Mammary microvascular endothelial cell (primary cell): ENCODE results near the gene GATA5. TPM values are rescaled to one million over a fixed set of nuclear protein-coding genes. Genes with fewer than 3 reads are reported as not detected.

Source experiments
- total RNA-seq: library from RNA; depleted of rRNA; stranded (reverse); fragments of >200 nt; gene quantifications from 2 replicates; pipeline ENCODE4 v1.2.3, GENCODE V29; 2015

Gene GATA5, protein sequence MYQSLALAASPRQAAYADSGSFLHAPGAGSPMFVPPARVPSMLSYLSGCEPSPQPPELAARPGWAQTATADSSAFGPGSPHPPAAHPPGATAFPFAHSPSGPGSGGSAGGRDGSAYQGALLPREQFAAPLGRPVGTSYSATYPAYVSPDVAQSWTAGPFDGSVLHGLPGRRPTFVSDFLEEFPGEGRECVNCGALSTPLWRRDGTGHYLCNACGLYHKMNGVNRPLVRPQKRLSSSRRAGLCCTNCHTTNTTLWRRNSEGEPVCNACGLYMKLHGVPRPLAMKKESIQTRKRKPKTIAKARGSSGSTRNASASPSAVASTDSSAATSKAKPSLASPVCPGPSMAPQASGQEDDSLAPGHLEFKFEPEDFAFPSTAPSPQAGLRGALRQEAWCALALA
- total RNA-seq: not detected in 2 replicates

DNA sequence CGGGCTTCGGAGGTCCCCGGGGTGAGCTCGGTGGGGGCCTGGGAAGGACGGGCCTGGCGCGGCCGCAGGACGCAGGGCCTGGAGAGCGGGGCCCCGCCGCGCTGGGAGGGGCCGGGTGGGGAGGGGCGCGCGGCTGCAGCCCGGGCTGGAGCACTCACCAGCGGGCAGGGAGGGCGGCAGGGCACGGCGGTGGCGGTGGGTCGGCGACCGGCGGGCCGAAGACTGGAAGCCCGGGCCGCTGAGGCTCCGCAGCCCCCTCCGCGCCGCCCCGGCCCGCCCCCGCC is at the start of gene GATA5:
TSS of gene GATA5 (minus strand) at position 224 of the 284 bp plus-strand sequence. CDS start 474 bp downstream, outside the sequence.

DNA sequence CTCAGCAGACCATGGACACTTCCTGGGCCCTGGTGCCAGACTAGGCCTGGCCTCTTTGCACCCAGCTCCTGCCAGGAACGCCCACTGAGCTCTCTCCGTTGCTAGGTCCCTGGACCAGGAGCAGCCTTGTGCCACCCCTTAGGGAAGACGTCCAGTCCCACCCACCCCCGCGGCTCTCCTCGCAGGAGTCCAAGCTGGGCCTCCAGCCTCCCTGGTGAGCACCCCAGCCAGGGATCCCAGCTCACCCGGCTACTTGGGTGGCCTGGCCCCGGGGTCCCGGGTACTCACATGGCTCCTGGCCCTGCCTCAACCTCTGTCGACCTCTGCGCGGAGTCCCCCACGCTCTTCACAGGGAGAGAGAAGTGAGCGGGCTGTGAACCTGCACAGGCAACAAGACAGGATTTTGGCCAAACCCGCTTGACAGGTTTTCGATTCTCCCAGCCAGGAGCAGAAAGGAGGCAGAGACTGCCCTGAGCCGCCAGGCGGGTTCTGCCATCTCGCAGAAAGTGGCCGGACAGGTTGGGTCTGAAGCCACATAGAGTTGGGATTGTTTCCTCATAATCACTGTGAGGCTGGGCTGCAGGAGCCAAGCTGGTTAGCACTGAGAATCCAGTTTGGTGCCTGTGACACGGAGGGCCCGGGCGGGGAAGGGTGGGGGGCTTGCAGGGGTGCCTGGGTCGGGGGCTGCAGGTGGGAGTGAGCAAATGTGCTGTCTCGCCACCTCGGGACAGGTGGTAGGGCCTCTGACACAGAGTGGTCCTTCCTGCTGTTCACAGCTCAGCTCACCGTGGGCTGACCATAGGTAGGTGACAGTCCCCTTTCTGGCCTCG is 48.4 kb downstream of the GATA5 start, which contains the start of gene RBBP8NL:
TSS of gene RBBP8NL (minus strand) at position 368 of the 830 bp plus-strand sequence. CDS start 7,892 bp downstream, outside the sequence.

Other genes starting within 250 kb of the GATA5 start
- 14.1 and 14.2 TPM in 2 replicates for gene OSBPL2, start 237.5 kb downstream of the GATA5 start, total RNA-seq
- gene ADRM1, start 173.0 kb downstream of the GATA5 start, total RNA-seq: 249 and 269 TPM in 2 replicates
- gene LAMA5, start 108.7 kb downstream of the GATA5 start, total RNA-seq: 180 and 187 TPM in 2 replicates
- gene RPS21, start 88.9 kb downstream of the GATA5 start, total RNA-seq: 4,092 and 4,801 TPM in 2 replicates
- gene CABLES2, start 68.7 kb downstream of the GATA5 start, total RNA-seq: 7.0 and 9.1 TPM in 2 replicates
- not detected in 2 replicates for gene RBBP8NL, start 48.5 kb downstream of the GATA5 start, total RNA-seq
- gene SLCO4A1, start 166.5 kb upstream of the GATA5 start, total RNA-seq: 9.5 and 10.4 TPM in 2 replicates
- 0.15 and 0.27 TPM in 2 replicates for gene NTSR1, start 232.8 kb upstream of the GATA5 start, total RNA-seq